ENCODE measurements around the gene LRRC4.

Gene LRRC4

DNA sequence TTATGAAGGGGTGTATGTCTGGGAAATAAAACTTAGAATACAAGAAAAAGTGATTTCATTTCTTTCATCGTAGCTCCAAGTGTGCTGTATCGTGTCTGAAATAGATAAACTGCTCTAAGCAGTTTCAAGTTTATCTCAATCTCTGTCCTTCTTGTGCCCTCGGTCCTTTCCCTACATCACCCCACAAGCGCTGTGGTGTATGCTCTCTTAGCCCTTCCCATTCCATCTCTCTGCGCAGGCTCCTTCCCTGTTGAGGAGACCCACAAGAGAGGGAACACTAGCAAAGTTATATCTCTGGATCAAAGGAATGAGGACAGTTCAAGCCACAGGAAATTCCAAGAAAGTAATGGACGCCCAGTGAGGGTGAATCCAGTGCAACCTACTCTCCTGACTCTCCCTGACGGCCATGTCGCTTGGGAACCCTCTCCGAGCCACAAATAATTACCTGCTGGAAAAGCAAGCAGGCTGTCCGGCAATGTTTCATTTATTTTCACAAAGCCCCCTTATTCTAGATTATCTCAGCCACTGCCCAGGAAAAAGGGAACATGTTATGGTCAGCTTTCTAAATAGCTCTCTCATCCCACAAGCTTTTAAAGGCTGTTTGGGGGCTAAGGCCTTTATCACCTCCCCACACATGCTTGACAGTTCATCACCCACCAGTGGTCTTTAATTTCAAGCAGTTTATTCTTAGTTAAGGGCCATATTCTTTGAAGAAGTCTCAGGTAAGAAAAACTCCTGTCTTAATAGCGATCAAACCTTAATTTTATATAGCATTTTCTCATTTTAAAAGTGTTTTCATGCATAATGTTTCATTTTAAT lies 34.8 kb downstream of the LRRC4 start:
- H3K27me3 ChIP-seq (ENCODE audit: insufficient read depth, poor library complexity, severe bottlenecking) = no peaks in the 10 kb centered on the region
- TF ChIP-seq SPI1 (IDR thresholded peaks at IDR 0.05; ENCODE audit: borderline replicate concordance, low read depth) (no peak), POLR2AphosphoS5 (IDR thresholded peaks at IDR 0.05; ENCODE audit: low read depth) (no peak), GABPA (IDR thresholded peaks at IDR 0.05; ENCODE audit: low read depth) (no peak)
- TF ChIP-seq, protein P1, sequence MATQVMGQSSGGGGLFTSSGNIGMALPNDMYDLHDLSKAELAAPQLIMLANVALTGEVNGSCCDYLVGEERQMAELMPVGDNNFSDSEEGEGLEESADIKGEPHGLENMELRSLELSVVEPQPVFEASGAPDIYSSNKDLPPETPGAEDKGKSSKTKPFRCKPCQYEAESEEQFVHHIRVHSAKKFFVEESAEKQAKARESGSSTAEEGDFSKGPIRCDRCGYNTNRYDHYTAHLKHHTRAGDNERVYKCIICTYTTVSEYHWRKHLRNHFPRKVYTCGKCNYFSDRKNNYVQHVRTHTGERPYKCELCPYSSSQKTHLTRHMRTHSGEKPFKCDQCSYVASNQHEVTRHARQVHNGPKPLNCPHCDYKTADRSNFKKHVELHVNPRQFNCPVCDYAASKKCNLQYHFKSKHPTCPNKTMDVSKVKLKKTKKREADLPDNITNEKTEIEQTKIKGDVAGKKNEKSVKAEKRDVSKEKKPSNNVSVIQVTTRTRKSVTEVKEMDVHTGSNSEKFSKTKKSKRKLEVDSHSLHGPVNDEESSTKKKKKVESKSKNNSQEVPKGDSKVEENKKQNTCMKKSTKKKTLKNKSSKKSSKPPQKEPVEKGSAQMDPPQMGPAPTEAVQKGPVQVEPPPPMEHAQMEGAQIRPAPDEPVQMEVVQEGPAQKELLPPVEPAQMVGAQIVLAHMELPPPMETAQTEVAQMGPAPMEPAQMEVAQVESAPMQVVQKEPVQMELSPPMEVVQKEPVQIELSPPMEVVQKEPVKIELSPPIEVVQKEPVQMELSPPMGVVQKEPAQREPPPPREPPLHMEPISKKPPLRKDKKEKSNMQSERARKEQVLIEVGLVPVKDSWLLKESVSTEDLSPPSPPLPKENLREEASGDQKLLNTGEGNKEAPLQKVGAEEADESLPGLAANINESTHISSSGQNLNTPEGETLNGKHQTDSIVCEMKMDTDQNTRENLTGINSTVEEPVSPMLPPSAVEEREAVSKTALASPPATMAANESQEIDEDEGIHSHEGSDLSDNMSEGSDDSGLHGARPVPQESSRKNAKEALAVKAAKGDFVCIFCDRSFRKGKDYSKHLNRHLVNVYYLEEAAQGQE (IDR thresholded peaks at IDR 0.05; ENCODE audit: insufficient replicate concordance, low read depth) = no peak
- TF ChIP-seq, protein P2, sequence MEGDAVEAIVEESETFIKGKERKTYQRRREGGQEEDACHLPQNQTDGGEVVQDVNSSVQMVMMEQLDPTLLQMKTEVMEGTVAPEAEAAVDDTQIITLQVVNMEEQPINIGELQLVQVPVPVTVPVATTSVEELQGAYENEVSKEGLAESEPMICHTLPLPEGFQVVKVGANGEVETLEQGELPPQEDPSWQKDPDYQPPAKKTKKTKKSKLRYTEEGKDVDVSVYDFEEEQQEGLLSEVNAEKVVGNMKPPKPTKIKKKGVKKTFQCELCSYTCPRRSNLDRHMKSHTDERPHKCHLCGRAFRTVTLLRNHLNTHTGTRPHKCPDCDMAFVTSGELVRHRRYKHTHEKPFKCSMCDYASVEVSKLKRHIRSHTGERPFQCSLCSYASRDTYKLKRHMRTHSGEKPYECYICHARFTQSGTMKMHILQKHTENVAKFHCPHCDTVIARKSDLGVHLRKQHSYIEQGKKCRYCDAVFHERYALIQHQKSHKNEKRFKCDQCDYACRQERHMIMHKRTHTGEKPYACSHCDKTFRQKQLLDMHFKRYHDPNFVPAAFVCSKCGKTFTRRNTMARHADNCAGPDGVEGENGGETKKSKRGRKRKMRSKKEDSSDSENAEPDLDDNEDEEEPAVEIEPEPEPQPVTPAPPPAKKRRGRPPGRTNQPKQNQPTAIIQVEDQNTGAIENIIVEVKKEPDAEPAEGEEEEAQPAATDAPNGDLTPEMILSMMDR (IDR thresholded peaks at IDR 0.05; ENCODE audit: insufficient read depth, low read length) = no peak
- H3K27ac ChIP-seq (replicated peaks) = no peak overlapping the region
- DNase-seq (ENCODE audit: low read depth in 1 of 2, low spot score in 1 of 2) = no peak
- H3K4me3 ChIP-seq (replicated peaks; ENCODE audit: insufficient read depth, low read length) = no peak overlapping the region

DNA sequence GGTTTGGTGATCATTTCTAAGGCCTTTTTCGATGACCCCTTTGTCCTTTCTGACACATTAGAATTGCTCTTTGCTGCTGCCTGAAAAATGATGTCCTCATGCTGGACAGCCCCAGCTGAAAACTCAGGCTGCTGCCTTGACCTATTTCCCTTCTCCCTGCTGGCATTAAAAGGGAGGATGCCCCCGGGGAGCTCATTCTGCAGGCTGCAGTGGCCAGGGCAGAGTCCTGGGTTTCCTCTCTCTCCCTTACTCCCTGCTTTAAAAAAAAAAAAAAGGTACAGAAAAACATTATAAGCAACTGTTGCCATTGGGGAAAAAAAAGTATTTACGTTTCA lies 35.4 kb downstream of the LRRC4 start:
- no peaks in the 10 kb centered on the region for H3K27me3 ChIP-seq (ENCODE audit: insufficient read depth, poor library complexity, severe bottlenecking)
- H3K27ac ChIP-seq (replicated peaks) = no peak overlapping the region
- H3K4me3 ChIP-seq (replicated peaks; ENCODE audit: insufficient read depth, low read length) = no peak overlapping the region
- no peak for DNase-seq (ENCODE audit: low read depth in 1 of 2, low spot score in 1 of 2)
- no peak for TF ChIP-seq GABPA (IDR thresholded peaks at IDR 0.05; ENCODE audit: low read depth)
- TF ChIP-seq, protein P2 (IDR thresholded peaks at IDR 0.05; ENCODE audit: insufficient read depth, low read length) = no peak
- TF ChIP-seq, protein P1 (IDR thresholded peaks at IDR 0.05; ENCODE audit: insufficient replicate concordance, low read depth) = no peak
- no peak for TF ChIP-seq POLR2AphosphoS5 (IDR thresholded peaks at IDR 0.05; ENCODE audit: low read depth)
- no peak for TF ChIP-seq SPI1 (IDR thresholded peaks at IDR 0.05; ENCODE audit: borderline replicate concordance, low read depth)

DNA sequence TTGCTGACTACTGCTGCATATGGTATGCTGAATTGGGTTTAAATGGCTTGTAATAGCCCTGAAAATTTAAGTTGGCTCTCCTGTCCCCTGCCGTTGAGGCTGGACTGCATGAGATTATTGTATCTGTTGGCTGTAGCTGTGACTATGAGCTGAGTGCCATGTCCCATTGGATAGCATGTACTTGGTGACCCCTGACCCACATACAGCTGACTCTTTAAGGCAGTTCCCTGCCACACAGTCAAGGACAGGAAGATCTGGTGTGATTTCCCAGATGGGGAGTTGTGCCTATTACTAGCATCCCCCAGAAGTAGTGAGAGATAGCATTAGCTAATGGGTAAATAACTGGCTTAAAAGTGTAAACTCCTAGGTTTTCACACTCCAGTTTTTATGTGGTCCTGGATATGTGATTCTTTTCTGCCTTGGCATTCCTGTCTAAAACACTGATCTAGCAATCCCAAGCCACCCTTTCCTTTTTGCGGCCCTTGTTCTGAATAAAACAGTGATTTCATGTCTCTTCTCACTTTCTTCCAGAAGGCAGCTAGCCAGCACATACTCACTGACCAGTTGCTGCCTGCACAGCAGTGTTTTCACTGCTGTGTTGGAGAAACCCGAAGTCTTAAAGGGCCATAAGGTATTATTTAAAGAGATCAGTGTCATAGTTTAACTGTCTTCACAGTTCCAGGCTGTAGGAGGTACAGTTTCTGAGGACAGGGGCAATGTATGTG lies 35.9 kb downstream of the LRRC4 start:
- Histone ChIP-seq H3K27ac (replicated peaks) (no peak overlapping the region), H3K4me3 (replicated peaks; ENCODE audit: insufficient read depth, low read length) (no peak overlapping the region), H3K27me3 (ENCODE audit: insufficient read depth, poor library complexity, severe bottlenecking) (no peaks in the 10 kb centered on the region)
- DNase-seq (ENCODE audit: low read depth in 1 of 2, low spot score in 1 of 2) = no peak
- TF ChIP-seq, protein P2 (IDR thresholded peaks at IDR 0.05; ENCODE audit: insufficient read depth, low read length) = no peak
- no peak for TF ChIP-seq GABPA (IDR thresholded peaks at IDR 0.05; ENCODE audit: low read depth)
- TF ChIP-seq, protein P1 (IDR thresholded peaks at IDR 0.05; ENCODE audit: insufficient replicate concordance, low read depth) = no peak
- no peak for TF ChIP-seq POLR2AphosphoS5 (IDR thresholded peaks at IDR 0.05; ENCODE audit: low read depth)
- no peak for TF ChIP-seq SPI1 (IDR thresholded peaks at IDR 0.05; ENCODE audit: borderline replicate concordance, low read depth)
